A549 (cell line): ENCODE measurements around the gene B3GALT2. TPM values are rescaled to one million over a fixed set of nuclear protein-coding genes. Genes with fewer than 3 reads are reported as not detected.

ENCODE experiments used
- ATAC-seq, 2 experiments: fragments of 200-7000 bp in 1 of 2; fragments of >200 bp in 1 of 2; cut with Nextera tagmentation in 1 of 2; cut with Tn5 transposase in 1 of 2; 3 replicates each; pipeline versions ENCODE4 v1.8.0 to v1.9.1; 2018 to 2020; ENCODE audit warnings: mild to moderate bottlenecking in 1 of 2, moderate library complexity in 1 of 2
- CTCF ChIA-PET: fragments of 300-600 bp; sonication (Branson Sonifier 250); formaldehyde crosslinking; extraction: SDS; loops from one replicate; lab custom pipeline; 2021; ENCODE audit warnings: antibody characterized with exemption, inconsistent platforms; lab: Yijun Ruan, JAX
- POLR2A ChIA-PET: fragments of 350-600 bp; formaldehyde crosslinking; extraction: SDS; loops from one replicate; lab custom pipeline; 2021; ENCODE audit warnings: antibody characterized with exemption, inconsistent platforms; lab: Yijun Ruan, JAX
- DNase-seq, 2 experiments: peaks; one replicate each; pipeline versions ENCODE4 v3.0.0 to v3.0.0-alpha.2; 2011 to 2016; ENCODE audit warnings: low read depth in 1 of 2, low spot score in 1 of 2
- FAIRE-seq: peaks from 2 replicates; lab custom pipeline; 2011; peaks lifted over from hg19 to GRCh38; lab: Jason Lieb, UNC
- H3K27ac ChIP-seq, 2 experiments: fragments of >200 bp; sonication (Bioruptor Twin); formaldehyde crosslinking; 3 replicates each; pipeline ENCODE4 v1.5.1; 2016 to 2017
- H3K4me1 ChIP-seq: fragments of >200 bp; sonication (Bioruptor Twin); formaldehyde crosslinking; 3 replicates; pipeline ENCODE4 v1.6.1; 2016
- H3K4me2 ChIP-seq: fragments of >200 bp; sonication (Bioruptor Twin); formaldehyde crosslinking; 3 replicates; pipeline ENCODE4 v1.6.1; 2016
- H3K4me3 ChIP-seq: fragments of >200 bp; sonication (Bioruptor Twin); formaldehyde crosslinking; 3 replicates; pipeline ENCODE4 v1.5.1; 2016
- H3K9me3 ChIP-seq: fragments of >200 bp; sonication (Bioruptor Twin); formaldehyde crosslinking; 3 replicates; pipeline ENCODE4 v1.6.1; 2016
- BHLHE40 ChIP-seq: IDR thresholded peaks from 2 replicates; pipeline ENCODE4 v1.6.1; 2012; ENCODE audit warnings: low read depth, low read length, inconsistent platforms
- EHF ChIP-seq: fragments of 250-450 bp; sonication (Bioruptor Pico); IDR thresholded peaks from 2 replicates; pipeline ENCODE4 v1.5.0; 2020; ENCODE audit warnings: mild to moderate bottlenecking
- ESRRA ChIP-seq: fragments of 150-350 bp; IDR thresholded peaks from 2 replicates; pipeline ENCODE4 v1.6.1; 2014; ENCODE audit warnings: mild to moderate bottlenecking, low read length, borderline replicate concordance
- FOXS1 ChIP-seq: fragments of 250-450 bp; sonication (Bioruptor Pico); IDR thresholded peaks from 2 replicates; pipeline ENCODE4 v1.5.0; 2020; ENCODE audit warnings: mild to moderate bottlenecking, moderate library complexity
- HOXB13 ChIP-seq: fragments of 250-450 bp; sonication (Bioruptor Pico); IDR thresholded peaks from 2 replicates; pipeline ENCODE4 v1.5.0; 2020; ENCODE audit warnings: low read depth, mild to moderate bottlenecking, moderate library complexity
- JUN ChIP-seq, 2 experiments: fragments of >200 bp; sonication (Bioruptor Twin); formaldehyde crosslinking; IDR thresholded peaks; 2 replicates in 1 of 2; 3 replicates in 1 of 2; pipeline ENCODE4 v1.6.1; 2016 to 2017
- JUNB ChIP-seq: fragments of >200 bp; sonication (Bioruptor Twin); formaldehyde crosslinking; IDR thresholded peaks from 2 replicates; pipeline ENCODE4 v1.6.1; 2016
- MAFK ChIP-seq: fragments of 450-650 bp; IDR thresholded peaks from 2 replicates; pipeline ENCODE4 v1.6.1; 2014; ENCODE audit not compliant: partially characterized antibody
- MAZ ChIP-seq: fragments of 150-350 bp; IDR thresholded peaks from 2 replicates; pipeline ENCODE4 v1.6.1; 2014; ENCODE audit warnings: antibody characterized with exemption, low read depth, low read length, borderline replicate concordance
- NR3C1 ChIP-seq: fragments of >200 bp; sonication (Bioruptor Twin); formaldehyde crosslinking; IDR thresholded peaks from 3 replicates; pipeline ENCODE4 v1.6.1; 2017
- PHF8 ChIP-seq: fragments of 200-600 bp; sonication (generic); IDR thresholded peaks from 2 replicates; pipeline ENCODE4 v1.6.1; 2016; ENCODE audit warnings: low read depth, mild to moderate bottlenecking, antibody characterized with exemption, moderate library complexity, borderline replicate concordance
- POLR2A ChIP-seq: IDR thresholded peaks from 2 replicates; pipeline ENCODE4 v1.6.1; 2012; ENCODE audit warnings: mild to moderate bottlenecking, low read length
- POLR2AphosphoS2 ChIP-seq: conservative IDR thresholded peaks from 2 replicates; pipeline ENCODE4 v1.6.1; 2012; ENCODE audit warnings: low read length, improper control_type of control experiment, inconsistent platforms
- RARB ChIP-seq: fragments of 250-450 bp; sonication (Bioruptor Pico); IDR thresholded peaks from 2 replicates; pipeline ENCODE4 v1.8.0; 2021; ENCODE audit warnings: mild to moderate bottlenecking, moderate library complexity
- REST ChIP-seq: fragments of 200-600 bp; sonication (generic); IDR thresholded peaks from 2 replicates; pipeline ENCODE4 v1.6.1; 2016; ENCODE audit warnings: antibody characterized with exemption, mild to moderate bottlenecking, moderate library complexity
- TFCP2L1 ChIP-seq: fragments of 250-450 bp; sonication (Bioruptor Pico); IDR thresholded peaks from 2 replicates; pipeline ENCODE4 v1.5.0; 2021; ENCODE audit warnings: mild to moderate bottlenecking
- ZFP36 ChIP-seq: fragments of 450-650 bp; IDR thresholded peaks from 2 replicates; pipeline ENCODE4 v1.6.1; 2014; ENCODE audit warnings: borderline replicate concordance; ENCODE audit not compliant: partially characterized antibody
- WGBS: methylation state at CpG from one replicate; pipeline ENCODE4 v1.1.6; 2017; ENCODE audit errors: missing lambda C conversion rate; 5-methylcytosine and 5-hydroxymethylcytosine counted together
- polyA plus RNA-seq, 4 experiments: library from polyadenylated mRNA; depleted of rRNA in 3 of 4; stranded (reverse); fragments of >200 nt; fragmentation: RNase III in 1 of 4; extraction: RNeasy Plus Mini Kit Qiagen cat#74134 plus additional on column Dnase treatment in 1 of 4; gene quantifications; 2 replicates in 3 of 4; 3 replicates in 1 of 4; pipeline ENCODE4 v1.2.3, GENCODE V29; 2011 to 2017
- TF ChIP-seq, protein P1 (sequence below): IDR thresholded peaks from 2 replicates; pipeline ENCODE4 v1.6.1; 2012
- TF ChIP-seq, protein P2 (sequence below): fragments of 150-350 bp; IDR thresholded peaks from 2 replicates; pipeline ENCODE4 v1.6.1; 2014; ENCODE audit warnings: low read depth, mild to moderate bottlenecking, low read length
- TF ChIP-seq, protein P3 (sequence below): fragments of 250-450 bp; sonication (Bioruptor Pico); IDR thresholded peaks from 2 replicates; pipeline ENCODE4 v1.5.0; 2020; ENCODE audit warnings: low read depth, mild to moderate bottlenecking, moderate library complexity
- TF ChIP-seq, protein P4 (sequence below): fragments of 250-450 bp; sonication (Bioruptor Pico); IDR thresholded peaks from 2 replicates; pipeline ENCODE4 v1.5.0; 2021; ENCODE audit warnings: mild to moderate bottlenecking, moderate library complexity, borderline replicate concordance
- TF ChIP-seq, protein P5 (sequence below): fragments of >200 bp; sonication (Bioruptor Twin); formaldehyde crosslinking; IDR thresholded peaks from 3 replicates; pipeline ENCODE4 v1.6.1; 2016
- TF ChIP-seq, protein P6 (sequence below): fragments of 450-650 bp; IDR thresholded peaks from 2 replicates; pipeline ENCODE4 v1.6.1; 2014; ENCODE audit warnings: antibody characterized with exemption

Gene B3GALT2
- polyA plus RNA-seq, 2 of the 4 experiments (the other 2 are of a cell fraction): not detected

DNA sequence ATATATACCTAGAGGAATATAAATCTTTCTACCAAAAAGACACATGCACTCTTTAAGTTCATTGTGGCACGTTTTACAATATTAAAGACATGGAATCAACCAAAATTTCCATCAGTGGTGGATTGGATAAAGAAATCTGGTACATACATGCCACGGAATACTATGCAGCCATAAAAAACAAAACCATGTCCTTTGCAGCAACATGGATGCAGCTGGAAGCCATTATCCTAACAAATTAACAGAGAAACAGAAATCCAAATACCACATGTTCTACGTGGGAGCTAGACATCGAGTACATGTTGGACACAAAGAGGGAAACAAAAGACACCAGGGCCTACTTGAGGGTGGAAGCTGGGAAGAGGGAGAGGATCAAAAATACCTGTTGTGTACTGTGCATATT is 33.0 kb upstream of the B3GALT2 start:
- 91% methylated on average over 4 of the region's 4 CpGs for WGBS
- ATAC-seq (no peak), FAIRE-seq (no peak), DNase-seq (no peak)
- Histone ChIP-seq H3K4me3 (no peak overlapping the region), H3K9me3 (no peaks in the 10 kb centered on the region), H3K4me1 (peaks cover 5% of the 10 kb centered on the region; the same call in 1 of the 3 replicates), H3K27ac (no peak overlapping the region), H3K4me2 (no peak overlapping the region)
- CTCF ChIA-PET: no interaction called here
- TF ChIP-seq POLR2AphosphoS2 (no peak), RARB (CRISPR knock-in tag) (no peak), TFCP2L1 (CRISPR knock-in tag) (no peak), JUNB (no peak), JUN (IDR thresholded peaks at IDR 0.05) (no peak), BHLHE40 (no peak), POLR2A (no peak), ZFP36 (no peak)
- TF ChIP-seq, protein P1, sequence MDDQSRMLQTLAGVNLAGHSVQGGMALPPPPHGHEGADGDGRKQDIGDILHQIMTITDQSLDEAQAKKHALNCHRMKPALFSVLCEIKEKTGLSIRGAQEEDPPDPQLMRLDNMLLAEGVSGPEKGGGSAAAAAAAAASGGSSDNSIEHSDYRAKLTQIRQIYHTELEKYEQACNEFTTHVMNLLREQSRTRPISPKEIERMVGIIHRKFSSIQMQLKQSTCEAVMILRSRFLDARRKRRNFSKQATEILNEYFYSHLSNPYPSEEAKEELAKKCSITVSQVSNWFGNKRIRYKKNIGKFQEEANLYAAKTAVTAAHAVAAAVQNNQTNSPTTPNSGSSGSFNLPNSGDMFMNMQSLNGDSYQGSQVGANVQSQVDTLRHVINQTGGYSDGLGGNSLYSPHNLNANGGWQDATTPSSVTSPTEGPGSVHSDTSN: no peak
- TF ChIP-seq, protein P2, sequence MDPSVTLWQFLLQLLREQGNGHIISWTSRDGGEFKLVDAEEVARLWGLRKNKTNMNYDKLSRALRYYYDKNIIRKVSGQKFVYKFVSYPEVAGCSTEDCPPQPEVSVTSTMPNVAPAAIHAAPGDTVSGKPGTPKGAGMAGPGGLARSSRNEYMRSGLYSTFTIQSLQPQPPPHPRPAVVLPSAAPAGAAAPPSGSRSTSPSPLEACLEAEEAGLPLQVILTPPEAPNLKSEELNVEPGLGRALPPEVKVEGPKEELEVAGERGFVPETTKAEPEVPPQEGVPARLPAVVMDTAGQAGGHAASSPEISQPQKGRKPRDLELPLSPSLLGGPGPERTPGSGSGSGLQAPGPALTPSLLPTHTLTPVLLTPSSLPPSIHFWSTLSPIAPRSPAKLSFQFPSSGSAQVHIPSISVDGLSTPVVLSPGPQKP: no peak
- TF ChIP-seq, protein P3, sequence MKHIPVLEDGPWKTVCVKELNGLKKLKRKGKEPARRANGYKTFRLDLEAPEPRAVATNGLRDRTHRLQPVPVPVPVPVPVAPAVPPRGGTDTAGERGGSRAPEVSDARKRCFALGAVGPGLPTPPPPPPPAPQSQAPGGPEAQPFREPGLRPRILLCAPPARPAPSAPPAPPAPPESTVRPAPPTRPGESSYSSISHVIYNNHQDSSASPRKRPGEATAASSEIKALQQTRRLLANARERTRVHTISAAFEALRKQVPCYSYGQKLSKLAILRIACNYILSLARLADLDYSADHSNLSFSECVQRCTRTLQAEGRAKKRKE: no peak
- POLR2A ChIA-PET: no interaction called here

GRCh38 chr1:193216920-193217319 is 30.5 kb upstream of the B3GALT2 start:
- no peak for DNase-seq
- Histone ChIP-seq H3K4me2 (no peak overlapping the region), H3K4me3 (no peak overlapping the region), H3K4me1 (peaks cover 8% of the 10 kb centered on the region), H3K27ac (no peak overlapping the region), H3K9me3 (no peaks in the 10 kb centered on the region)
- ChIA-PET POLR2A (no interaction called here), CTCF (no interaction called here)
- TF ChIP-seq, protein P4, sequence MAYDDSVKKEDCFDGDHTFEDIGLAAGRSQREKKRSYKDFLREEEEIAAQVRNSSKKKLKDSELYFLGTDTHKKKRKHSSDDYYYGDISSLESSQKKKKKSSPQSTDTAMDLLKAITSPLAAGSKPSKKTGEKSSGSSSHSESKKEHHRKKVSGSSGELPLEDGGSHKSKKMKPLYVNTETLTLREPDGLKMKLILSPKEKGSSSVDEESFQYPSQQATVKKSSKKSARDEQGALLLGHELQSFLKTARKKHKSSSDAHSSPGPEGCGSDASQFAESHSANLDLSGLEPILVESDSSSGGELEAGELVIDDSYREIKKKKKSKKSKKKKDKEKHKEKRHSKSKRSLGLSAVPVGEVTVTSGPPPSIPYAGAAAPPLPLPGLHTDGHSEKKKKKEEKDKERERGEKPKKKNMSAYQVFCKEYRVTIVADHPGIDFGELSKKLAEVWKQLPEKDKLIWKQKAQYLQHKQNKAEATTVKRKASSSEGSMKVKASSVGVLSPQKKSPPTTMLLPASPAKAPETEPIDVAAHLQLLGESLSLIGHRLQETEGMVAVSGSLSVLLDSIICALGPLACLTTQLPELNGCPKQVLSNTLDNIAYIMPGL (CRISPR knock-in tag): no peak
- TF ChIP-seq HOXB13 (no peak), ESRRA (no peak), EHF (CRISPR knock-in tag) (no peak), NR3C1 (no peak), ZFP36 (no peak), REST (no peak), MAZ (no peak), PHF8 (no peak), JUNB (no peak), MAFK (no peak), RARB (CRISPR knock-in tag) (no peak), FOXS1 (CRISPR knock-in tag) (no peak), POLR2AphosphoS2 (no peak)
- TF ChIP-seq, protein P5, sequence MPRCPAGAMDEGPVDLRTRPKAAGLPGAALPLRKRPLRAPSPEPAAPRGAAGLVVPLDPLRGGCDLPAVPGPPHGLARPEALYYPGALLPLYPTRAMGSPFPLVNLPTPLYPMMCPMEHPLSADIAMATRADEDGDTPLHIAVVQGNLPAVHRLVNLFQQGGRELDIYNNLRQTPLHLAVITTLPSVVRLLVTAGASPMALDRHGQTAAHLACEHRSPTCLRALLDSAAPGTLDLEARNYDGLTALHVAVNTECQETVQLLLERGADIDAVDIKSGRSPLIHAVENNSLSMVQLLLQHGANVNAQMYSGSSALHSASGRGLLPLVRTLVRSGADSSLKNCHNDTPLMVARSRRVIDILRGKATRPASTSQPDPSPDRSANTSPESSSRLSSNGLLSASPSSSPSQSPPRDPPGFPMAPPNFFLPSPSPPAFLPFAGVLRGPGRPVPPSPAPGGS: no peak
- TF ChIP-seq, protein P6, sequence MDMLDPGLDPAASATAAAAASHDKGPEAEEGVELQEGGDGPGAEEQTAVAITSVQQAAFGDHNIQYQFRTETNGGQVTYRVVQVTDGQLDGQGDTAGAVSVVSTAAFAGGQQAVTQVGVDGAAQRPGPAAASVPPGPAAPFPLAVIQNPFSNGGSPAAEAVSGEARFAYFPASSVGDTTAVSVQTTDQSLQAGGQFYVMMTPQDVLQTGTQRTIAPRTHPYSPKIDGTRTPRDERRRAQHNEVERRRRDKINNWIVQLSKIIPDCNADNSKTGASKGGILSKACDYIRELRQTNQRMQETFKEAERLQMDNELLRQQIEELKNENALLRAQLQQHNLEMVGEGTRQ: no peak
- WGBS: 95% methylated on average over 8 of the region's 8 CpGs
- no peak for FAIRE-seq
- ATAC-seq: no peak; a peak in 1 of 6 replicates
